Hepatocyte (in vitro differentiated cells): ENCODE data around the gene SBNO2. TPM values are rescaled to one million over a fixed set of nuclear protein-coding genes. Genes with fewer than 3 reads are reported as not detected.

Source experiments
- DNase-seq: peaks from one replicate; pipeline ENCODE4 v3.0.0-alpha.2; 2016; ENCODE audit warnings: low spot score
- H2AFZ ChIP-seq: fragments of 200-600 bp; sonication (generic); 2 replicates; pipeline ENCODE4 v1.6.0; 2016; ENCODE audit warnings: antibody characterized with exemption, mild to moderate bottlenecking
- H3K27ac ChIP-seq: fragments of 200-600 bp; sonication (generic); 2 replicates; pipeline ENCODE4 v1.5.1; 2016; ENCODE audit warnings: mild to moderate bottlenecking
- H3K27me3 ChIP-seq: fragments of 200-600 bp; sonication (generic); 2 replicates; pipeline ENCODE4 v1.6.1; 2016
- H3K36me3 ChIP-seq: fragments of 200-600 bp; sonication (generic); replicated peaks from 2 replicates; pipeline ENCODE4 v1.5.1; 2016; ENCODE audit warnings: low read depth; ENCODE audit not compliant: insufficient read depth
- H3K4me1 ChIP-seq: fragments of 200-600 bp; sonication (generic); 2 replicates; pipeline ENCODE4 v1.5.1; 2016; ENCODE audit warnings: mild to moderate bottlenecking, moderate library complexity; ENCODE audit not compliant: insufficient read depth
- H3K4me2 ChIP-seq: fragments of 200-600 bp; sonication (generic); 2 replicates; pipeline ENCODE4 v1.6.0; 2016
- H3K4me3 ChIP-seq: fragments of 200-600 bp; sonication (generic); 2 replicates; pipeline ENCODE4 v1.5.1; 2016; ENCODE audit warnings: mild to moderate bottlenecking
- H3K79me2 ChIP-seq: fragments of 200-600 bp; sonication (generic); 2 replicates; pipeline ENCODE4 v1.6.0; 2017; ENCODE audit warnings: mild to moderate bottlenecking
- H3K9me2 ChIP-seq: fragments of 200-600 bp; sonication (generic); replicated peaks from 2 replicates; pipeline ENCODE4 v1.6.0; 2017; ENCODE audit warnings: mild to moderate bottlenecking; ENCODE audit not compliant: insufficient read depth
- H3K9me3 ChIP-seq: fragments of 200-600 bp; sonication (generic); 2 replicates; pipeline ENCODE4 v1.5.1; 2016; ENCODE audit warnings: low read depth, mild to moderate bottlenecking
- H4K20me1 ChIP-seq: fragments of 200-600 bp; sonication (generic); 2 replicates; pipeline ENCODE4 v1.6.0; 2016; ENCODE audit warnings: mild to moderate bottlenecking; ENCODE audit not compliant: insufficient read depth, poor library complexity, severe bottlenecking
- CTCF ChIP-seq: fragments of 200-600 bp; sonication (generic); IDR thresholded peaks from 2 replicates; pipeline ENCODE4 v1.5.1; 2016; ENCODE audit warnings: antibody characterized with exemption, mild to moderate bottlenecking; ENCODE audit not compliant: poor library complexity
- EZH2 ChIP-seq: fragments of 200-600 bp; sonication (generic); IDR thresholded peaks from 2 replicates; pipeline ENCODE4 v1.6.1; 2016; ENCODE audit warnings: antibody characterized with exemption, mild to moderate bottlenecking, borderline replicate concordance
- EZH2phosphoT487 ChIP-seq: fragments of 200-600 bp; sonication (generic); IDR thresholded peaks from one replicate; pipeline ENCODE4 v1.6.1; 2018; ENCODE audit warnings: antibody characterized with exemption, mild to moderate bottlenecking, low read depth, moderate library complexity; ENCODE audit not compliant: unreplicated experiment, severe bottlenecking
- WGBS: methylation state at CpG from one replicate; pipeline ENCODE4 v1.1.6; 2016; ENCODE audit warnings: low lambda C conversion rate; ENCODE audit errors: missing lambda C conversion rate; 5-methylcytosine and 5-hydroxymethylcytosine counted together
- polyA plus RNA-seq: library from polyadenylated mRNA; unstranded; fragments of >200 nt; fragmentation: Nextera tagmentation; extraction: Ambion mirVana; gene quantifications from 2 replicates; pipeline ENCODE4 v1.2.1, GENCODE V29; 2016
- total RNA-seq: library from RNA; depleted of rRNA; stranded (reverse); fragments of >200 nt; gene quantifications from 2 replicates; pipeline ENCODE4 v1.2.3, GENCODE V29; 2014

The SBNO2 gene
- total and polyA plus RNA-seq, 2 experiments from 2014 or later, result 12.7 to 15.6 TPM

GRCh38 chr19:1169411-1169791 lies 4.7 kb downstream of the SBNO2 start:
- Histone ChIP-seq H4K20me1 (peaks cover 8% of the 10 kb centered on the region), H3K79me2 (peaks cover 82% of the 10 kb centered on the region), H3K4me1 (peaks cover 19% of the 10 kb centered on the region), H3K4me2 (no peak overlapping the region), H3K27me3 (no peaks in the 10 kb centered on the region), H2AFZ (no peak overlapping the region), H3K9me2 (no peaks in the 10 kb centered on the region), H3K36me3 (no peaks in the 10 kb centered on the region), H3K4me3 (no peak overlapping the region), H3K27ac (no peak overlapping the region), H3K9me3 (no peaks in the 10 kb centered on the region)
- TF ChIP-seq EZH2 (no peak), CTCF (no peak), EZH2phosphoT487 (no peak)
- no peak for DNase-seq
- 78% methylated on average over 10 of the region's 10 CpGs for WGBS

- H3K4me1 ChIP-seq, result peaks cover 19% of the 10 kb centered on the region
- whole genome bisulfite sequencing, result 85% methylated on average over 48 of the region's 50 CpGs
- H3K9me2 ChIP-seq, result no peaks in the 10 kb centered on the region
- H3K27ac ChIP-seq, result peak overlapping the region; percentile 37
- H2AFZ ChIP-seq, result no peak overlapping the region
- peaks cover 8% of the 10 kb centered on the region for H4K20me1 ChIP-seq
- H3K79me2 ChIP-seq, result peaks cover 81% of the 10 kb centered on the region
- DNase-seq, result no peak
- no peaks in the 10 kb centered on the region for H3K9me3 ChIP-seq
- H3K27me3 ChIP-seq, result no peaks in the 10 kb centered on the region
- H3K36me3 ChIP-seq, result no peaks in the 10 kb centered on the region
- no peak overlapping the region for H3K4me2 ChIP-seq
- TF ChIP-seq EZH2phosphoT487 (no peak), EZH2 (no peak)
- no peak overlapping the region for H3K4me3 ChIP-seq
Observed at GRCh38 chr19:1168572-1169410, 5.3 kb downstream of the SBNO2 start.

DNA sequence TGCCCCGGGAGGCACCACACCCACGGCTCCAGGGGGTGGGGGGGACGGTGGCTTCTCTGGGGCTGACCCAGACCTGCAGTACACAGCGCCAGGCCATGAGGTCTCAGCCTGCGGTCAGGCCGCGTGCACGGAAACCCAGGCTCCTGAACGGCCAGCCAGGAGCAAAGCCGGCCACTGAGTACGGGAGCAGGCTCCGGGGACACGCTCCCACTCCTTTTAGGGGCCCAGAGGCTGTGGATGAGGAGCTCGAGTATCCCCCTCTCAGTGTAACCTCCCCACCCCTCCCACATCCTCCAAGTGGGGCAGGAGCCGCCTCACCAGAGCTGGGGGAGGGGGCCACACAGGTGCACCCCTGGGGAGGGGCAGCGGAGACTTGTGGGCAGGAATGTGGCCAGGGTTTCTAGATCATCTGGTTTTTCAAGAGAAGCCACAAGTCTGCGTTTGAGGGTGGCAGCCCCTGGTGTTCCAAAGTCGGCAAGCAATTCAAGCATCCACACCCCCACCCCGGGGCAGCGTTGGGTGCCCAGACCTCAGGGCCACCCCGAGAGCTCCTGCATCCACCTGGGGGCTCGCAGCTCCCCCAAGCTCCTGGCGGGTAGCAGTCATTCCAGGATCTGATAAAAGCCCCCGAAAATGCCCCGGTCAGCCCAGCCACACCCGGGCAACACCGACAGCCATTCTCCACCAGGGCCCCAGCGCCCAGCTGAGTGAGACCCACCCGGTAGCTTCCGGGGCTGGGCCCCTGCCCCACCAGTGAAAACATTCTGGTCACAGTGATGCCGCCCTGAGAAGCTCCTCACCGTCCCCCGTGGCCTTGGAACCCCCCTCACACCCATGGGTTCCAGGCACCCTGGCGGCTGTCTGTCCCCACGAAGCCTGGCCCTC lies 6.1 kb downstream of the SBNO2 start:
- Histone ChIP-seq H3K27ac (peak overlapping the region; percentile 37), H3K4me1 (peaks cover 19% of the 10 kb centered on the region), H3K27me3 (no peaks in the 10 kb centered on the region), H3K9me3 (no peaks in the 10 kb centered on the region), H3K79me2 (peaks cover 73% of the 10 kb centered on the region), H3K4me2 (no peak overlapping the region), H3K36me3 (no peaks in the 10 kb centered on the region), H2AFZ (no peak overlapping the region), H3K9me2 (no peaks in the 10 kb centered on the region), H4K20me1 (peaks cover 8% of the 10 kb centered on the region), H3K4me3 (no peak overlapping the region)
- no peak for DNase-seq
- TF ChIP-seq CTCF (no peak), EZH2 (no peak), EZH2phosphoT487 (no peak)
- WGBS, result 87% methylated on average over 29 of the region's 35 CpGs
